GM06990 (cell line): ENCODE results near the gene MEF2C.
"Not testable (repeated sequence)": the region's sequence is repeated elsewhere in the genome, so short reads cannot be mapped to it uniquely, and the experiment has no call there.

Experiments
- DNase-seq: peaks from one replicate; pipeline ENCODE4 v3.0.0-alpha.2; 2011; ENCODE audit not compliant: insufficient read length; ENCODE audit errors: extremely low read depth
- H3K27me3 ChIP-seq: replicated peaks from 2 replicates; pipeline ENCODE4 v1.6.0; 2011; ENCODE audit warnings: low read length; ENCODE audit not compliant: control insufficient read depth, insufficient read depth
- H3K36me3 ChIP-seq: 2 replicates; pipeline ENCODE4 v1.5.1; 2011; ENCODE audit warnings: low read length; ENCODE audit not compliant: control insufficient read depth, insufficient read depth
- H3K4me3 ChIP-seq: replicated peaks from 2 replicates; pipeline ENCODE4 v1.5.1; 2011; ENCODE audit warnings: low read depth, mild to moderate bottlenecking, control low read depth, low read length
- TF ChIP-seq, protein P1 (sequence below): IDR thresholded peaks from 2 replicates; pipeline ENCODE4 v1.5.1; 2011; ENCODE audit warnings: low read length, control low read depth, mild to moderate bottlenecking, inconsistent platforms; ENCODE audit not compliant: insufficient read depth, poor library complexity, severe bottlenecking

MEF2C gene

DNA sequence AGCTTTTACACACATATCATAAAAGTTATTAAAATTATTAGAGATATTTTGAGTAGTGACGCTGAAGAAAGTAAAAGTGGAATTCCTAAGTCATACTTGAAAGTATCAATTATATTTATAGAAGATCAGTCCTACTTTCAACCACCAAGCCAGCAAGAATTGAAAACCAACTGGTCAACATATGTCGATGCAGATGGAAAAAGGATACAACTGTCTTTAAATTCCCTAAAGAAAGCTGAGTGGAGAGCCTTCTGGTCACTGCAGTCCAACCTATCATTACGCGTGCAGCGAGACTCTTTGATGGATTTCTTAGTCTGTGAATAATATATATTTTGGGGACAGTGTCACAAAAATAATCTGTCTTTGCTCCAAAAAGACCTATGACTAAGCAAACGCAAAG, 15.3 kb downstream of the MEF2C start:
- no peak for DNase-seq
- peaks cover 7% of the 10 kb centered on the region for H3K36me3 ChIP-seq
- TF ChIP-seq, protein P1, sequence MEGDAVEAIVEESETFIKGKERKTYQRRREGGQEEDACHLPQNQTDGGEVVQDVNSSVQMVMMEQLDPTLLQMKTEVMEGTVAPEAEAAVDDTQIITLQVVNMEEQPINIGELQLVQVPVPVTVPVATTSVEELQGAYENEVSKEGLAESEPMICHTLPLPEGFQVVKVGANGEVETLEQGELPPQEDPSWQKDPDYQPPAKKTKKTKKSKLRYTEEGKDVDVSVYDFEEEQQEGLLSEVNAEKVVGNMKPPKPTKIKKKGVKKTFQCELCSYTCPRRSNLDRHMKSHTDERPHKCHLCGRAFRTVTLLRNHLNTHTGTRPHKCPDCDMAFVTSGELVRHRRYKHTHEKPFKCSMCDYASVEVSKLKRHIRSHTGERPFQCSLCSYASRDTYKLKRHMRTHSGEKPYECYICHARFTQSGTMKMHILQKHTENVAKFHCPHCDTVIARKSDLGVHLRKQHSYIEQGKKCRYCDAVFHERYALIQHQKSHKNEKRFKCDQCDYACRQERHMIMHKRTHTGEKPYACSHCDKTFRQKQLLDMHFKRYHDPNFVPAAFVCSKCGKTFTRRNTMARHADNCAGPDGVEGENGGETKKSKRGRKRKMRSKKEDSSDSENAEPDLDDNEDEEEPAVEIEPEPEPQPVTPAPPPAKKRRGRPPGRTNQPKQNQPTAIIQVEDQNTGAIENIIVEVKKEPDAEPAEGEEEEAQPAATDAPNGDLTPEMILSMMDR, result no peak
- H3K27me3 ChIP-seq, result no peaks in the 10 kb centered on the region
- H3K4me3 ChIP-seq, result no peak overlapping the region

DNA sequence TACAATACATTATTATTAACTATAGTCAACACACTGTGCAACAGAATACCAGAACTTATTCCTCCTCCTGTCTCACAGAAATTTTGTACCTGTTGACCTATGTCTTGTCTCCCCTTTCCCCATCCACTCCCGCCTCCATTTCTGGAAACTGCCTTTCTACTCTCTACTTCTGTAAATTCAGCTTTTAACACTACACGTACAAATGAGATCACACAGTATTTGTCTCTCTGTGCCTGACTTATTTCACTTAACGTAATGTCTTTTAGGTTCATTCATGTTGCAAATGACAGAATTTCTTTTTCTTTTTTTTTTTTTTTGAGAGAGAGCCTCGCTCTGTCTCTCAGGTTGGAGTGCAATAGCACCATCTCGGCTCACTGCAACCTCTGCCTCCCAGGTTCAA, 19.5 kb downstream of the MEF2C start:
- Histone ChIP-seq H3K27me3 (no peaks in the 10 kb centered on the region), H3K4me3 (no peak overlapping the region), H3K36me3 (peaks cover 15% of the 10 kb centered on the region)
- TF ChIP-seq, protein P1, result no peak
- no peak for DNase-seq

DNA sequence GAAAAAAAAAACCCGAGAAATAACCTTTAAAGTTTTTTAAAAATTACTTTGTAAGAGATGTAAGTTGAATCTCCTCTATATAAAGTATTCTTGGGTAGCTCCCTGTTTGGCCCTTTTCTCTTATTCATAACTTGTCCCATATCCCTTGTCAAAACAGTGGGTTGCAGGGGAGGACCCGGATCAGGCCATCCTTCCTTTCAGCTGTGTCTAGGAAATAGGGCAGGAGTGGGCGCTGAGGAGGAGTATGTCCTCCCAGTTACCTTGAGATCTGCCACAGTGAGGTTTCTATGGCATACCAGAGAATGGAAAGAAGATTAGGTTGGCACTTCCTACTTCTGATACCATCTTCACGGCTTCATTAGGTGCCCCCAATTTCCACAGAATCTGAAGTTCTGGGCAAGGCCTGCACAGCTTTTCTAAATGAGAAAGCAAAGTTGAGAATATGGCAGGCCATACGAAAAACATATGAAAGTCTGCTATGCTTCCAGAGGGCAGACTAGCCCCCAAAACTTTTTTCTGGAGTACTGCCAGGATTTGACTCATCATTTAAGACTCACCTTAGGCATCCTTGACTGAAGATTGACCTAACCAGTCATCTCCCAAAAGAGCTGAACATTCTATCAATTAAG, 20.3 kb downstream of the MEF2C start:
- Histone ChIP-seq H3K4me3 (no peak overlapping the region), H3K36me3 (peaks cover 16% of the 10 kb centered on the region), H3K27me3 (no peaks in the 10 kb centered on the region)
- TF ChIP-seq, protein P1, result no peak
- no peak for DNase-seq

DNA sequence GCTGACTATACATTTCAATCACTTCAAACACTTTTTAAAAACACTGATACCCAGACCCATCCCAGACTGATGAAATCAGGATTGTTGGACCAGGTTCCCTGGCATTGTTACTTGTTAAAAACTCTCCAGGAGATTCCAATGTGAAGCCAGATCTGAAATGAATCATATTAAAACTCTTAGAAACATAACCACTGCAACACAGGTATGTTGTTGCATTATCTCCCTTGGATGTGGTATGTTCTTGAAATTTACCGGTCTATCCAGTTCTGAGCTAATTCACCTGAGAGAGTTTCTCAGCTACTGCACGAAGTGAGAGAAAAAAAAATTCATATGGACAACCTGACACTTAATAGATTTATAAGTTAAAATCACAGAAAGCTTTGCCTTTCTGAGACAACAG, 21.8 kb downstream of the MEF2C start:
- no peak overlapping the region for H3K4me3 ChIP-seq
- TF ChIP-seq, protein P1, result no peak

GRCh38 chr5:88860501-88860900, 22.5 kb downstream of the MEF2C start:
- Histone ChIP-seq H3K4me3 (no peak overlapping the region), H3K36me3 (peaks cover 19% of the 10 kb centered on the region), H3K27me3 (no peaks in the 10 kb centered on the region)
- no peak for DNase-seq
- TF ChIP-seq, protein P1, result no peak

More for the DNA sequence above, 21.8 kb downstream of the MEF2C start:
- Histone ChIP-seq H3K36me3 (peaks cover 19% of the 10 kb centered on the region), H3K27me3 (no peaks in the 10 kb centered on the region)
- no peak for DNase-seq

- no peak overlapping the region for H3K4me3 ChIP-seq
- peaks cover 19% of the 10 kb centered on the region for H3K36me3 ChIP-seq
- H3K27me3 ChIP-seq, result no peaks in the 10 kb centered on the region
- TF ChIP-seq, protein P1, result no peak
- DNase-seq, result no peak
Measured at GRCh38 chr5:88858392-88858791, 24.6 kb downstream of the MEF2C start.

DNA sequence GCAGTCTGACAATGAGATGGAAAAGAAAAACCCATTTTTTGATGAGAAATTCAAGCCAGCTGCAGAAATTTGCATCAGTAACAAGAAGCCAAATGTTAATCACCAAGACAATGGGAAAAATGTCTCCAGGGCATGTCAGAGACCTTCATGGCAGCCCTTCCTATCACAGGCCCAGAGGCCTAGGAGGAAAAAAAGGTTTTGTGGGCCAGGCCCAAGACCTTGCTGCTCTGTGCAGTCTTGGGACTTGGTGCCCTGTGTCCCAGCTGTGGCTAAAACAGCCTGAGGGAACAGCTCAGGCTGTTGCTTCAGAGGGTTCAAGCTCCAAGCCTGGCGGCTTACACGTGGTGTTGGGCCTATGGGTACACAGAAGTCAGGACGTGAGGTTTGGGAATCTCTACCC, 26.6 kb downstream of the MEF2C start:
- peaks cover 12% of the 10 kb centered on the region for H3K36me3 ChIP-seq
- H3K4me3 ChIP-seq, DNase-seq, H3K27me3 ChIP-seq: not testable (repeated sequence)
